TTC549 (cell line): Measurements from ENCODE around the gene PRR13.
"Not testable (repeated sequence)": the region's sequence is repeated elsewhere in the genome, so short reads cannot be mapped to it uniquely, and the experiment has no call there.

Experiments used
- FAIRE-seq: peaks from 2 replicates; lab custom pipeline; 2012; peaks lifted over from hg19 to GRCh38; lab: Jason Lieb, UNC

Gene PRR13, protein sequence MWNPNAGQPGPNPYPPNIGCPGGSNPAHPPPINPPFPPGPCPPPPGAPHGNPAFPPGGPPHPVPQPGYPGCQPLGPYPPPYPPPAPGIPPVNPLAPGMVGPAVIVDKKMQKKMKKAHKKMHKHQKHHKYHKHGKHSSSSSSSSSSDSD

DNA sequence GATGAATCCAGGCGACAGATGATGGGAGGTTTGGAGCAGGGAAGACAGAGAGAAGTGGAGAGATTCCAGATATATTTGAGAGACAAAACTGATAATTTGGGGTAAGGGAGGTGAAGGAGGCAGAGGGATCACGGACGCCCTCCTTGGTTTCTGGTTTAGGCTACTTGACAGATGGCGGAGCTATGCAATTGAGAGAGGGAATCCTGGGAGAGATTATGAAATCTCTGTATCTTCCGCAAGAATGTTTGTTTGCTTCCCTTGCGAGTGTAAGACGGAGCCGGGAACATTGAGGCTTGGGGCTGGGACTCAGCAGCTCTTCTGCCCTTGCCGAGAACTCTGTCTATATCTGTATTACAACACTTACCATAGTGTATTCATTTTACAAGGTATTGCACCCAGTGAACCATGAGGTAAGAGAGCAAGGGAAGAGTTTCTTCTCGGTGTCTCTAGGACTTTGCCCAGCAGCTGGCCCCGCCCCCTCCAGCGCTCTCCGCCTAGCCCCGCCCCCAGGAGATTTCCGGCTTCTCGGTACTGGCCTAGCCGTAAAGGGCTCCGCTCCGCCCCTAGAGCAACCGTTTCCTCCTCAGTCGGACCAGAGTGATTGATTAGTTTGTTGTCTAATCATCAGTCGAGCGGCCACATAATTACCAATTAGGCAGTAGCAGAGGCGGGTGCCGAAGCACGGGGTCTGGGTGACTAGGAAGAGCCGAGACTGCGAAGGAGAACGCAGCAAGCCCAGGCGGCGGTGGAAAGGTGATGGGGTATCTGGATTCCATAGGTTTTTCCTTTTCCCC lies at the start of gene PRR13:
TSS of gene PRR13 (plus strand) at position 695 of the 794 bp plus-strand sequence. CDS start 981 bp downstream, outside the sequence.
- FAIRE-seq, result peak; percentile 75

DNA sequence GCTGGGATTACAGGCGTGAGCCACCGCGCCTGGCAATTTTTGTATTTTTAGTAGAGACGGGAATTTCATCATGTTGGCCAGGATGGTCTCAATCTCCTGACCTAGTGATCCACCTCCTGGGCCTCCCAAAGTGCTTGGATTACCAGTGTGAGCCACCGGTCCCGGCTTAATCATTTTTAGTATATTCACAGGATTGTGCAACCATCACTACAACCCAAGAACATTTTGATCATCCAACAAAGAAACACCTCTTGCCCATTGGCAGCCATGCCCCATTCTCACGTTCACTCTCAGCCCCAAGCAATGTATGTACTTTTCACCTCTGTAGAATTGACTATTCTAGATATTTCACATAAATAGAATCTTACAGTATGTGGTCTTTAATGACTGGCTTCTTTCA lies 41.6 kb upstream of the PRR13 start:
- FAIRE-seq, result no peak

DNA sequence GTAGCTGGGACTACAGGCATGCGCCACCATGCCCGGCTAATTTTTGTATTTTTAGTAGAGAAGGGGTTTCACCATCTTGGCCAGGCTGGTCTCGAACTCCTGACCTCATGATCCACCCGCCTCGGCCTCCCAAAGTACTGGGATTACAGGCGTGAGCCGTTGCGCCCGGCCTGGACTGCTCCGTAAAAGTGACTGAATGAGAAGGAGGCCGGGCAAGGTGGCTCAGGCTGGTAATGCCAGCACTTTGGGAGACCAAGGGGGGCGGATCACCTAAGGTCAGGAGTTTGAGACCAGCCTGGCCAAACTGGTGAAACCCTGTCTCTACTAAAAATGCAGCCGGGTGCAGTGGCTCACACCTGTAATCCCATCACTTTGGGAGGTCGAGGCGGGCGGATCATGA lies 39.2 kb upstream of the PRR13 start:
- not testable (repeated sequence) for FAIRE-seq

DNA sequence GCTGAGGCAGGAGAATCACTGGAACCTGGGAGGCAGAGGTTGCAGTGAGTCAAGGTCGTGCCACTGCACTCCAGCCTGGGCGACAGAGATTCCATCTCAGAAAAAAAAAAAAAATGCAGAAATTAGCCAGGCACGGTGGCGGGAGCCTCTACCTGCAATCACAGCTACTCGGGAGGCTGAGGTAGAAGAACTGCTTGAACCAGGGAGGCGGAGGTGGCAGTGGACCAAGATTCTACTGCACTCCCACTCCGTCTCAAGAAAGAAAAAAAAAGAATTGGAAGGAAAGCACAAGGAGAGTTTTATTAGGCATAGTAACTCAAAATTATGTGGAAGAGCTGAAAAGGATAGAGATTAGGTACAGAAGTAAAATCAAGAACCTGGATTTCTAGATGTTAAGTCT lies 38.7 kb upstream of the PRR13 start:
- FAIRE-seq, result no peak

GRCh38 chr12:53410951-53411350 lies 30.6 kb upstream of the PRR13 start:
- no peak for FAIRE-seq

DNA sequence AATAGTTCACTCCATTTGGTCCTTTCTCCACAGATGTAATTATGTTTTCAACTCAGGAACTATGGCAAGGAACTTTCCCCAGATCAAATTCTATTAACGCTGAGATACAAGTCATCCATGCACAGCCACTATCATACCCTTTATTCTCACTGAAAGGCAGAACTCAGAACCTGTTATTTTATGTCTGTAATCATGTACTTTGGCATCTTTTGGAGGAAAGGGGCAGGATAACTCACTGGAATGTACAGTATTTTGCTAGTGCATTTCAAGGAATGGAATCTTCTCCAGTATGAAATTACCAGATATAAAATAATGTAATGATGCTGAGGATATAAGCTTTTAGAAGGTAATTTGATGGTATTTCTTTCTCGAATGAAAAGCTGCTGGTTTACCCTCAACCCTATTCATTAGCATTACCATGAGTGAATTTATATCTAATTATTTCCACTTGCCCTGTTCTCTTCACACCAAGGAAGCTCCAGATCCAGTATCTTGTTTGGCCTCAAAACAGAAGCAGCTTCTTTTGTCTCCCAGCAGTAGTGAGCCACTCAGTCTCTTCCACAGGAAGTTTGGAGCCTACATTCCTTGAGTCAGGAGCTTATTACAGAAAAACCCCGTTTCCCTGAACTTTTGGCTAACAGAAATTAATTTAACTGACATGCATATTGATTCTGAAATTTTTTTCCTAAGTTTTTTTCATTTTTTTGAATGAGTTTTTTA lies 27.9 kb upstream of the PRR13 start:
- no peak for FAIRE-seq

- no peak for FAIRE-seq
These were observed 26.6 kb upstream of the PRR13 start for GRCh38 chr12:53414756-53415417.

GRCh38 chr12:53415752-53416389 lies 25.7 kb upstream of the PRR13 start:
- not testable (repeated sequence) for FAIRE-seq

DNA sequence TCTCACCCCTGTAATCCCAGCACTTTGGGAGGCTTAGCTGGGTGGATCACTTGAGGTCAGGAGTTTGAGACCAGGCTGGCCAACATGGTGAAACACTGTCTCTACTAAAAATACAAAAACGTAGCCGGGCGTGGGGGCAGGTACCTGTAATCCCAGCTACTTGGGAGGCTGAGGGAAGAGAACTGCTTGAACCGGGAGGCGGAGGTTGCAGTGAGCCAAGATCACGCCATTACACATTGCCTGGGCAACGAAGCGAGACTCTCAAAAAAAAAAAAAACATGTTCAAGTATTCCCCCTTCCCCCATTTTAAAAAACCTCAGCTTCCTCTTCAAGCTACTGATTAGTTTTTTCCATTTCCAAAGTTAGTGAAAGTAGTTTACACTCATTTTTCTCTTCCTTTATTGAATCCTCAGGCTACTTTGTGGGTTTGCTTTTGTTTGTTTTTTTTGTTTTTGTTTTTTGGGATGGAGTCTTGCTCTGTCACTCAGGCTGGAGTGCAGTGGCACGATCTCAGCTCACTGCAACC lies 24.2 kb upstream of the PRR13 start:
- not testable (repeated sequence) for FAIRE-seq

GRCh38 chr12:53418221-53418620 lies 23.3 kb upstream of the PRR13 start:
- no peak for FAIRE-seq

DNA sequence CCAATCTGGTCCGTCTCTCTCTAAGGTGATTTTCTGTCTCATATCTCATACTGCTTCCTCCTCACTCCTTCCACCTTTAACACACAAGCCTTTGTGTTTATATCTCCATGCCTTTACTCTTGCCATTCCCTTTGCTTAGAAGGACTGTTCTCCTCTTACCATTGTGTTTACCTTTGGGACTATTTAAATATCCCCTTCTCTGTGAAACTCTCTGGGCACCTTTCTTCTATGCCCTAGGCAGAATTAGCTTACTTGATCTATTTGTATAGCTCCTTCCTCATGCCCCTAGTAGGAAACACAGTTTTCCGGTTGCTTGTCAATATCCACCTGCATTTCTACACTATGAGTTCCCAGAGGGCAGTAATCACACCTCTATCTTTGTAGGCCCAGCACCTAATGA lies 21.8 kb upstream of the PRR13 start:
- no peak for FAIRE-seq

- FAIRE-seq, result not testable (repeated sequence)
These were observed 19.3 kb upstream of the PRR13 start for GRCh38 chr12:53422247-53422646.

GRCh38 chr12:53423597-53423996 lies 17.9 kb upstream of the PRR13 start, which contains the start of gene AMHR2:
Gene AMHR2, plus strand, starts transcription at chr12:53423855. Its CDS starts 80 bp downstream, at chr12:53423935.
- no peak for FAIRE-seq

DNA sequence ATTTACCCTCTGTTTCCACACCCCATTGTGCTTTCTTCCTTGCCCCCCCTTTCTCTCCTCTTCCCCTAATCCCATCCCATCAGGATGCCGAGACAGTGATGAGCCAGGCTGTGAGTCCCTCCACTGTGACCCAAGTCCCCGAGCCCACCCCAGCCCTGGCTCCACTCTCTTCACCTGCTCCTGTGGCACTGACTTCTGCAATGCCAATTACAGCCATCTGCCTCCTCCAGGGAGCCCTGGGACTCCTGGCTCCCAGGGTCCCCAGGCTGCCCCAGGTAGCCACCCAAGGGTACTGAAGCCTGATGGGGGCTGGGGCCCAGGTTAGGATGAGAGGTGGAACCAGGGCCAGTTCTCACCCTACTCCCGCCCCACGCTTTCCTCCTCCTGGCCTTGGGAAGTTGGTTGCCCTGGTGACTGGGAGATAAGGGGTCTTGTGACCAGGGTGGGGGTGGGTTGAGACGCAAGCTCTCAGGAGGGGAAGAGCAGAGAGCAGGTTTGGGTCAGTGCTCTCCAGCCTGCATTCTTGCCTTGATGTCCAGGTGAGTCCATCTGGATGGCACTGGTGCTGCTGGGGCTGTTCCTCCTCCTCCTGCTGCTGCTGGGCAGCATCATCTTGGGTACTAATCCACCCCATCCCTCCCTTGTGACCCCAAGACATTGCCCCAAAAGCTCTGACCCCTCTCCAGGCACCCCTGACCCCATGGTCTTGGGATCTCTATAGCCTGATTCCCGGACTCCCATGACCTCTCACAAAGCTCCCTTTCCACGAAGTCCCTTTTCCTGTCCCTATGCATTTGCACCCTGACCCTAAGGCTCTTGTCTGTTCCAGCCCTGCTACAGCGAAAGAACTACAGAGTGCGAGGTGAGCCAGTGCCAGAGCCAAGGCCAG lies 16.7 kb upstream of the PRR13 start:
- FAIRE-seq, result no peak

DNA sequence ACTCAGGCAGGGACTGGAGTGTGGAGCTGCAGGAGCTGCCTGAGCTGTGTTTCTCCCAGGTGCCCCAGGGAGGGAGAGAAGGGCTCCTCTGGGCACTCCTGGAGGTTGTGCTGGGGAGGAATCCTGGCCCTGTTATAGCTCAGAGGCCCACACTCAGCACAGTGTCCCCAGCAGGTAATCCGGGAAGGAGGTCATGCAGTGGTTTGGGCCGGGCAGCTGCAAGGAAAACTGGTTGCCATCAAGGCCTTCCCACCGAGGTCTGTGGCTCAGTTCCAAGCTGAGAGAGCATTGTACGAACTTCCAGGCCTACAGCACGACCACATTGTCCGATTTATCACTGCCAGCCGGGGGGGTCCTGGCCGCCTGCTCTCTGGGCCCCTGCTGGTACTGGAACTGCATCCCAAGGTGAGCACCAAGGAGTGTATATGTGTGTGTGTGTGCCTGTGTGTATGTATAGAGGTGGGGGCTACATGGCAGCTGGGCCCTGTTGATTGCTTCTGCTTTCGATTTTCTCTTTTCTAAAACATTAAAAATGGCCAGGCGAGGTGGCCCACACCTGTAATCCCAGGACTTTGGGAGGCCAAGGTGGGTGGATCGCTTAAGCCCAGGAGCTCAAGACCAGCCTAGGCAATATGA lies 15.9 kb upstream of the PRR13 start:
- no peak for FAIRE-seq

DNA sequence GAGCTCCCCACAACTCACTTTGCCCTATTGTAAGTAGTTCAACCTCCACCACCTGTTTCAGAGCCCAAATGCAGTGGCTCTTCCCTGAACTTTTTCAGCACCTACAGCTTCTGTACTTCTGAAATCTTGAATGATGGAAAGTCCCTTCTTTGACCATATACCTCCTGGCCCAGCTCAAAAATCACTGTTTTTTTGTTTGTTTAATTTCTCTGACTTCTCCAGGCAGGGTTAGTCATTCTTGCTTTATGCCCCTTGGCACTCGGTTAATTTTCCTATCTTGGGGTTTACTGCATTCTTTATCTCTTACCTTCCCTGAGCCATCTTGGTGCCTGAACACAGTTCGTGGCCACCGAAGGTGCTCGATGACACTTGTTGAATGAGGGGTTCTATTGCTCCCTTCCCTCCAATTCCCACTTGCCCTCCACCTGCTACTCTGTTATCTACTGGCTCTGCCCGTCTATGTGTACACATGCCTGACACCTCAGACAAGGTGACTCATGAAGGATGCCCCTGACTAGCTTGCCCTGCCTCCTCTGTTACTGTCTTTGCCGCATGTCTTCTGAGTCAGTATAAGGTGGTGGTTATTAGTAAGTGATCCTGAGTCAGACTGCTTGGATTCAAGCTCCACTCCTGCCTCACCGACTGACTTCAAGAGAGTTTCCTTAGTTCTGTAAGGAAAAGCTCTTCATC lies 13.5 kb upstream of the PRR13 start:
- FAIRE-seq, result no peak

DNA sequence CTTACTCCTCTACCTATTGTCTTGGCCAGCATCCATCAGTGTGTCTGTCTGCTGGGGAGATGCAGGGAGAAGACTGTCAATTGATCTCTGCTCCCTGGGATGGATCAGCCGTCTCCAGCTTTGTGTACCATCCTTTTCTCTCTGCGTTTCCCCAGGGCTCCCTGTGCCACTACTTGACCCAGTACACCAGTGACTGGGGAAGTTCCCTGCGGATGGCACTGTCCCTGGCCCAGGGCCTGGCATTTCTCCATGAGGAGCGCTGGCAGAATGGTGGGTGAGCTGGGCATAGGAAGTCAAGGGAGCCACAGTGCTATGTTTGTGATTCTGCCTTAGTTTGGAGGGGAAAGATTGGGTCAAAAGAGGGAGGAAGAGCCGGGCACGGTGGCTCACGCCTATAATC lies 12.8 kb upstream of the PRR13 start:
- FAIRE-seq, result no peak

DNA sequence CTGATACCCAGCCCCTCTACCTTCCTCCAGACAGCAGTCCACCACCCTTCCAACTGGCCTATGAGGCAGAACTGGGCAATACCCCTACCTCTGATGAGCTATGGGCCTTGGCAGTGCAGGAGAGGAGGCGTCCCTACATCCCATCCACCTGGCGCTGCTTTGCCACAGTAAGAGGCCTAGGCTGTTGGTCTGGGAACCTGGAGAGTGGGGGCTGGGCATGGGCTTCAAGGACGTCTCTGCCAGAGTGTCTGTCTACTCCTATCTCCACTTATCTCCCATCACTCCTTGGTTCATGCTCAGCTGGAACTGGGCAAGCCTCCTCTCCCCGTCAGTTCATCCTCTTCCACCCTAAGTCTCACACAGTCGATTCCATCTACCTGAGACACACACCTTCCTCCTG lies 11.4 kb upstream of the PRR13 start:
- no peak for FAIRE-seq

- FAIRE-seq, result no peak
These were observed 10.3 kb upstream of the PRR13 start for GRCh38 chr12:53431187-53431586.

- not testable (repeated sequence) for FAIRE-seq
These were observed 6.2 kb upstream of the PRR13 start for GRCh38 chr12:53435326-53435725.
